Uterus (tissue), 2 donors: ENCODE results near the gene CBLC.

Experiments
- POLR2A ChIP-seq, 2 donors: fragments of 450-650 bp; IDR thresholded peaks; one replicate each; pipeline ENCODE4 v1.6.1; 2016; ENCODE audit warnings: antibody characterized with exemption in 2 of 2, mild to moderate bottlenecking in 1 of 2, moderate library complexity in 1 of 2
- TF ChIP-seq, protein P1 (sequence below), 4 experiments: fragments of 200-600 bp in 2 of 4; fragments of 450-650 bp in 2 of 4; sonication (generic) in 2 of 4; IDR thresholded peaks; one replicate each; pipeline ENCODE4 v1.5.1; 2016 to 2019; ENCODE audit warnings: antibody characterized with exemption in 4 of 4, mild to moderate bottlenecking in 2 of 4, moderate library complexity in 1 of 4

GRCh38 chr19:44741258-44741731, 36.4 kb upstream of the CBLC start:
- TF ChIP-seq, protein P1, sequence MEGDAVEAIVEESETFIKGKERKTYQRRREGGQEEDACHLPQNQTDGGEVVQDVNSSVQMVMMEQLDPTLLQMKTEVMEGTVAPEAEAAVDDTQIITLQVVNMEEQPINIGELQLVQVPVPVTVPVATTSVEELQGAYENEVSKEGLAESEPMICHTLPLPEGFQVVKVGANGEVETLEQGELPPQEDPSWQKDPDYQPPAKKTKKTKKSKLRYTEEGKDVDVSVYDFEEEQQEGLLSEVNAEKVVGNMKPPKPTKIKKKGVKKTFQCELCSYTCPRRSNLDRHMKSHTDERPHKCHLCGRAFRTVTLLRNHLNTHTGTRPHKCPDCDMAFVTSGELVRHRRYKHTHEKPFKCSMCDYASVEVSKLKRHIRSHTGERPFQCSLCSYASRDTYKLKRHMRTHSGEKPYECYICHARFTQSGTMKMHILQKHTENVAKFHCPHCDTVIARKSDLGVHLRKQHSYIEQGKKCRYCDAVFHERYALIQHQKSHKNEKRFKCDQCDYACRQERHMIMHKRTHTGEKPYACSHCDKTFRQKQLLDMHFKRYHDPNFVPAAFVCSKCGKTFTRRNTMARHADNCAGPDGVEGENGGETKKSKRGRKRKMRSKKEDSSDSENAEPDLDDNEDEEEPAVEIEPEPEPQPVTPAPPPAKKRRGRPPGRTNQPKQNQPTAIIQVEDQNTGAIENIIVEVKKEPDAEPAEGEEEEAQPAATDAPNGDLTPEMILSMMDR (IDR thresholded peaks at IDR 0.05) = no peak
- no peak for TF ChIP-seq POLR2A (IDR thresholded peaks at IDR 0.05)
